Astrocyte of the spinal cord (primary cell): ENCODE data around the gene ATP6V0B.

ENCODE experiments used
- DNase-seq: peaks from one replicate; pipeline ENCODE4 v3.0.0; 2011; ENCODE audit warnings: low read depth, low spot score
- H3K4me3 ChIP-seq: 2 replicates; pipeline ENCODE4 v1.5.1; 2011; ENCODE audit warnings: low read depth, mild to moderate bottlenecking, low read length, moderate library complexity
- CTCF ChIP-seq: IDR thresholded peaks from 2 replicates; pipeline ENCODE4 v1.5.1; 2012; ENCODE audit warnings: low read depth, mild to moderate bottlenecking, low read length, inconsistent platforms
- in situ Hi-C: cut with HindIII; loops from 2 replicates; pipeline ENCODE4 v1.10.0; 2017; ENCODE audit warnings: low sequenced_read_pairs

ATP6V0B gene

GRCh38 chr1:43982241-43982640 lies 7.5 kb downstream of the ATP6V0B start:
- TF ChIP-seq CTCF = no peak
- no peak overlapping the region for H3K4me3 ChIP-seq
- DNase-seq = no peak
- in situ Hi-C loops = no loop called here

- no peak for TF ChIP-seq CTCF
- no peak for DNase-seq
- no peak overlapping the region for H3K4me3 ChIP-seq
- in situ Hi-C loops = no loop called here
Measured at GRCh38 chr1:43982808-43983207, 8.0 kb downstream of the ATP6V0B start.

GRCh38 chr1:43983253-43983899 lies 8.6 kb downstream of the ATP6V0B start:
- in situ Hi-C loops = no loop called here
- DNase-seq = no peak
- no peak for TF ChIP-seq CTCF
- no peak overlapping the region for H3K4me3 ChIP-seq

- in situ Hi-C loops = no loop called here
- DNase-seq = no peak
- no peak for TF ChIP-seq CTCF
- no peak overlapping the region for H3K4me3 ChIP-seq
Measured at GRCh38 chr1:43984855-43985254, 10.1 kb downstream of the ATP6V0B start.

- no peak for DNase-seq
- no peak overlapping the region for H3K4me3 ChIP-seq
- in situ Hi-C loops = no loop called here
- TF ChIP-seq CTCF = no peak
Measured at GRCh38 chr1:43985984-43986595, 11.3 kb downstream of the ATP6V0B start.

GRCh38 chr1:43986712-43987111 lies 12.0 kb downstream of the ATP6V0B start:
- DNase-seq = no peak
- peak; percentile 19 for TF ChIP-seq CTCF
- in situ Hi-C loops = no loop called here
- H3K4me3 ChIP-seq = no peak overlapping the region
